GM20431 (cell line): Measurements from ENCODE around the gene TUBGCP6.

Experiments
- in situ Hi-C: fragments of 300-500 bp; cut with MseI, MboI; formaldehyde crosslinking; loops from one replicate; pipeline ENCODE4 v1.15.0; 2020; ENCODE audit warnings: low sequenced_read_pairs; ENCODE audit not compliant: unreplicated experiment

Gene TUBGCP6

GRCh38 chr22:50267591-50268390, 23.0 kb upstream of the TUBGCP6 start:
- in situ Hi-C loops: no loop called here

GRCh38 chr22:50266994-50267393, 22.2 kb upstream of the TUBGCP6 start:
- in situ Hi-C loops: no loop called here

DNA sequence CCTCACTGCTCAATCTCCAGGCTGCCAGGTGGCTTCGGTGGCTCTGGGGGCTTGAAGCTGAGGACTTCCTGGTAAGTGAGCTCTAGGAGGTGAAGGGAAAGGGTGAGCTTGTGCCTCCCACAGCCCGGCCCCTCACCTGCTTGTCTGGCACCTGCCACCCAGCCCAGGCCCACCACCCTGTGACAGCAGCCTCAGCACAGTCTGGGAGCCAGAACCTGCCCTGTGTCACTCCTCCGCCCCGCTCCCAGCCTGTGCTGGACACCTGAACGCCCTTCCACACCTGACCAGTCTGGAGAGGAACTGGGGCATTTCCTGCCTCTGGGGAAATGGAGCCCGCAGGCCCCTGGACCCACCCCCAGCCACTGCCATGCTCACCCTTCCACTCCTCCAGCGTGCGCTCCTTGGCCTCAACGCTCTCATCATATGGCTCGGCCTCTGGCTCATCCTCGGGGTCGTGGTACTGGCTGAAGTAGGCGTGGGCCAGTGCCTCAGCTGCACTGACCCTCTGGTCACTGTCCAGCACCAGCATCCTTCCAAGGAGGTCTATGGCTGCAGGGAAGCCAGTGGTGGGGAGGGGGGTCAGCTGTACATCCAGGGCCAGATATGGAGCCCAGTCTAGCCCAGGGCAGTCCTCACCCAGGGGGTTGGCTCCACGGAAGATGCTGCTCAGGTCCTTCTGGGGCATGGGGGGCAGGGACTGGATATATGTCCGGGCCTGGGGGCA, 20.3 kb upstream of the TUBGCP6 start:
- in situ Hi-C loops: no loop called here

DNA sequence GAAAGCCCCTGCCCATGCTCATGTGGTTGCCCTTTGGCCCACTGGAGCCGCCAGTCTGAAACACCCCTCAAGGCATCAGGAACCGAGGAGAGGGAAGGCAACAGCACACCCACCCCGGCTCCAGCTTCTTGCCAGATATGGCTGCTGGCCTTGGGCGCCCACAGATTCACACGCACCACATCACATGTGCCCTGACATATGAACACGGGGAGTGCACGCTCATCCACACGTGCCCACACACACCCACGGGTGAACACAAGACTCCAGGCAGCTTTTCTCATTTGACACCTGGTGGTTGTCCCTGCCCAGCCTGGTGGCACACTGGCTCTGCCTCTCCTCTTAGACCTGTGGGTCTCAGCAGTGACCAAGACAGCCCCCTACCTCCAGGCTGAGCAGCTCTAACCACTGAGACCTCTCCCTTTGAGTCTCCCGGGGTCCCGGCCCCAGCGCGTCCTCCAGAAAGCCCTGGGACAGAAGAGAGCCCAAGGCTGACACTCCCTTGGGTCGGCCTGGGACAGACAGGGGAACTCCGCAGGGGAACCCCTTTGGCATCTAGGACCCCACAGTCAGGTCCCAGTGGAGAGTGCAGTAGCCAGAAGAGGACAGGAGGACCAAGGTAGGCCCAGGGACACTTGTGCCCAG, 19.4 kb upstream of the TUBGCP6 start:
- in situ Hi-C loops: no loop called here

GRCh38 chr22:50262973-50263617, 18.3 kb upstream of the TUBGCP6 start:
- in situ Hi-C loops: no loop called here

- in situ Hi-C loops: no loop called here
These were observed 17.7 kb upstream of the TUBGCP6 start for GRCh38 chr22:50262460-50262911.

GRCh38 chr22:50261615-50262459, 17.0 kb upstream of the TUBGCP6 start, which contains the start of gene MAPK12:
TSS of gene MAPK12 (minus strand) at chr22:50261683. CDS start at chr22:50261509, 174 bp downstream.
- in situ Hi-C loops: no loop called here

- in situ Hi-C loops: no loop called here
These were observed 16.2 kb upstream of the TUBGCP6 start for GRCh38 chr22:50260801-50261614.

GRCh38 chr22:50260434-50260800, 15.6 kb upstream of the TUBGCP6 start:
- in situ Hi-C loops: no loop called here

DNA sequence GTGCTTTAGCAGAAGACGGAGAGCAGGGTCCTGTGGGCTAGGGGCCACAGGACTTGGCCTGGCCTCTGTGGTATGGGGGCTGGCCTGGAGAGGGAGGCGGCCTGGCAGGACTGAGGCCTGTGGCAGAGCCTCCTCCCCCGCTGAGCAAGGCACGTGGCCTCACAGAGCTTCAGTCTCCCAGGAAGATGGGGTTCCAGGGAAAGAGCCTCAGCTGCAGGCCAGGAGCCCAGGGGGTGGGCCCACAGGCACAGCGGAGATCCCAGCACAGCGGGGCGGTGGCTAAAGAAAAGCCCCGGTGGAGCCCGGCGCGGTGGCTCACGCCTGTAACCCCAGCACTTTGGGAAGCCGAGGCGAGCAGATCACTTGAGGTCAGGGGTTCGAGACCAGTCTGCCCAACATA, 14.5 kb upstream of the TUBGCP6 start:
- in situ Hi-C loops: no loop called here

GRCh38 chr22:50258361-50259292, 13.8 kb upstream of the TUBGCP6 start:
- in situ Hi-C loops: no loop called here

- in situ Hi-C loops: no loop called here
These were observed 12.9 kb upstream of the TUBGCP6 start for GRCh38 chr22:50257451-50258360.

GRCh38 chr22:50257041-50257440, 12.2 kb upstream of the TUBGCP6 start:
- in situ Hi-C loops: no loop called here

GRCh38 chr22:50256258-50256862, 11.5 kb upstream of the TUBGCP6 start:
- in situ Hi-C loops: no loop called here

- in situ Hi-C loops: no loop called here
These were observed 10.8 kb upstream of the TUBGCP6 start for GRCh38 chr22:50255607-50256006.

DNA sequence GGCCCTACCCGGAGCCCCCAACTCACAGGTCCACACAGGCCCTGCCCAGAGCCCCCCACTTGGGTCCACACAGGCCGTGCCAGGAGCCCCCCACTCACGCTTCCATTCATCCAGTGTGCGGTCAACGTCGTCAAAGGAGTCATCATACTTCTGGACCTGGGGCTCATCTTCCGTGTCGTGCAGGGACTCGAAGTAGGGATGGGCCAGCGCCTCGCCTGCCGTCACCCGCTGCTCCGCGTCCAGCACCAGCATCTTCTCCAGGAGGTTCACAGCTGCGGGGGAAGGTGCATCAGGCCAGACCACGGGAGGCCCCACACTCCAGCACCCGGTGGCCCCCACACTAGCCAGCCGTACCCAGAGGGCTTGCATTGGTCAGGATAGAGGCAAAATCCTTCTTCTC, 10.3 kb upstream of the TUBGCP6 start:
- in situ Hi-C loops: no loop called here
